ENCODE results near the gene BORCS5.
"Not testable (repeated sequence)": the region's sequence is repeated elsewhere in the genome, so short reads cannot be mapped to it uniquely, and the experiment has no call there.

The BORCS5 gene

GRCh38 chr12:12396694-12397093 is 39.8 kb downstream of the BORCS5 start:
- no peak for DNase-seq (ENCODE audit: low read depth)

- no peak for DNase-seq (ENCODE audit: low read depth)
Observed at GRCh38 chr12:12397184-12397583, 40.3 kb downstream of the BORCS5 start.

GRCh38 chr12:12398026-12398859 is 41.4 kb downstream of the BORCS5 start:
- DNase-seq (ENCODE audit: low read depth) = no peak

GRCh38 chr12:12399161-12399560 is 42.3 kb downstream of the BORCS5 start:
- DNase-seq (ENCODE audit: low read depth) = no peak

GRCh38 chr12:12399776-12400305 is 43.0 kb downstream of the BORCS5 start:
- DNase-seq (ENCODE audit: low read depth) = no peak

GRCh38 chr12:12400793-12401192 is 43.9 kb downstream of the BORCS5 start:
- no peak for DNase-seq (ENCODE audit: low read depth)

- DNase-seq (ENCODE audit: low read depth) = no peak
Observed at GRCh38 chr12:12403264-12404248, 46.7 kb downstream of the BORCS5 start.

GRCh38 chr12:12404297-12404696 is 47.4 kb downstream of the BORCS5 start:
- DNase-seq (ENCODE audit: low read depth) = no peak

GRCh38 chr12:12405882-12406281 is 49.0 kb downstream of the BORCS5 start:
- no peak for DNase-seq (ENCODE audit: low read depth)

- DNase-seq (ENCODE audit: low read depth) = no peak
Observed at GRCh38 chr12:12406762-12407161, 49.9 kb downstream of the BORCS5 start.

- no peak for DNase-seq (ENCODE audit: low read depth)
Observed at GRCh38 chr12:12408265-12408690, 51.4 kb downstream of the BORCS5 start.

- not testable (repeated sequence) for DNase-seq (ENCODE audit: low read depth)
Observed at GRCh38 chr12:12409337-12409736, 52.5 kb downstream of the BORCS5 start.

- DNase-seq (ENCODE audit: low read depth) = no peak
Observed at GRCh38 chr12:12415886-12416285, 59.0 kb downstream of the BORCS5 start.

- not testable (repeated sequence) for DNase-seq (ENCODE audit: low read depth)
Observed at GRCh38 chr12:12419165-12419564, 62.3 kb downstream of the BORCS5 start.

GRCh38 chr12:12423367-12423766 is 66.5 kb downstream of the BORCS5 start:
- no peak for DNase-seq (ENCODE audit: low read depth)

- no peak for DNase-seq (ENCODE audit: low read depth)
Observed at GRCh38 chr12:12425001-12425400, 68.1 kb downstream of the BORCS5 start.

- no peak for DNase-seq (ENCODE audit: low read depth)
Observed at GRCh38 chr12:12425616-12426015, 68.7 kb downstream of the BORCS5 start.

GRCh38 chr12:12427568-12427967 is 70.7 kb downstream of the BORCS5 start:
- DNase-seq (ENCODE audit: low read depth) = no peak

- no peak for DNase-seq (ENCODE audit: low read depth)
Observed at GRCh38 chr12:12428047-12428446, 71.2 kb downstream of the BORCS5 start.

- DNase-seq (ENCODE audit: low read depth) = no peak
Observed at GRCh38 chr12:12428961-12429657, 72.2 kb downstream of the BORCS5 start.

GRCh38 chr12:12432364-12432763 is 75.5 kb downstream of the BORCS5 start:
- no peak for DNase-seq (ENCODE audit: low read depth)

- DNase-seq (ENCODE audit: low read depth) = no peak
Observed at GRCh38 chr12:12433203-12433731, 76.4 kb downstream of the BORCS5 start.

Data from activated T-helper 1 cell treated with Interleukin-2 at 50 U/mL for 16 hours (primary cell).